ENCODE data around the gene EBLN1. TPM values are rescaled to one million over a fixed set of nuclear protein-coding genes. Genes with fewer than 3 reads are reported as not detected.

Gene EBLN1
- total RNA-seq, 2 donors from 2014 or later: not detected

- WGBS, 2 experiments (ENCODE audit: insufficient coverage in 1 of 2, insufficient read length in 1 of 2): 57 to 80% methylated on average over 1 to 4 of the region's 4 CpGs
- H3K27me3 ChIP-seq (ENCODE audit: control insufficient read depth, insufficient read depth, low read length, poor library complexity, severe bottlenecking): peaks cover 6% of the 10 kb centered on the region
- Mint-ChIP-seq H3K9me3 (peaks cover 8% of the 10 kb centered on the region), H3K27me3 (ENCODE audit: insufficient read depth) (peaks cover 63% of the 10 kb centered on the region), H3K4me1 (peaks cover 13% of the 10 kb centered on the region), H3K36me3 (ENCODE audit: low read depth) (no peaks in the 10 kb centered on the region), H3K27ac (no peak overlapping the region), H3K4me3 (no peak overlapping the region)
- H3K9me3 ChIP-seq (ENCODE audit: control insufficient read depth, low read length): peaks cover 15% of the 10 kb centered on the region
- TF ChIP-seq, protein P1, sequence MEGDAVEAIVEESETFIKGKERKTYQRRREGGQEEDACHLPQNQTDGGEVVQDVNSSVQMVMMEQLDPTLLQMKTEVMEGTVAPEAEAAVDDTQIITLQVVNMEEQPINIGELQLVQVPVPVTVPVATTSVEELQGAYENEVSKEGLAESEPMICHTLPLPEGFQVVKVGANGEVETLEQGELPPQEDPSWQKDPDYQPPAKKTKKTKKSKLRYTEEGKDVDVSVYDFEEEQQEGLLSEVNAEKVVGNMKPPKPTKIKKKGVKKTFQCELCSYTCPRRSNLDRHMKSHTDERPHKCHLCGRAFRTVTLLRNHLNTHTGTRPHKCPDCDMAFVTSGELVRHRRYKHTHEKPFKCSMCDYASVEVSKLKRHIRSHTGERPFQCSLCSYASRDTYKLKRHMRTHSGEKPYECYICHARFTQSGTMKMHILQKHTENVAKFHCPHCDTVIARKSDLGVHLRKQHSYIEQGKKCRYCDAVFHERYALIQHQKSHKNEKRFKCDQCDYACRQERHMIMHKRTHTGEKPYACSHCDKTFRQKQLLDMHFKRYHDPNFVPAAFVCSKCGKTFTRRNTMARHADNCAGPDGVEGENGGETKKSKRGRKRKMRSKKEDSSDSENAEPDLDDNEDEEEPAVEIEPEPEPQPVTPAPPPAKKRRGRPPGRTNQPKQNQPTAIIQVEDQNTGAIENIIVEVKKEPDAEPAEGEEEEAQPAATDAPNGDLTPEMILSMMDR (conservative IDR thresholded peaks at IDR 0.05): no peak
- no peaks in the 10 kb centered on the region for H3K36me3 ChIP-seq (ENCODE audit: control insufficient read depth, insufficient read depth, low read length)
- H3K27ac ChIP-seq (ENCODE audit: low read depth, low read length): no peak overlapping the region
- no peak overlapping the region for H3K4me3 ChIP-seq (ENCODE audit: low read length)
- no peak overlapping the region for H3K9ac ChIP-seq (ENCODE audit: extremely low read depth, low read length, poor library complexity, severe bottlenecking)
- H3K4me1 ChIP-seq (ENCODE audit: control insufficient read depth, insufficient read depth, low read length): no peaks in the 10 kb centered on the region
- no peak for DNase-seq
These were observed 25.5 kb upstream of the EBLN1 start for GRCh38 chr10:22243321-22243720.

- Mint-ChIP-seq H3K36me3 (ENCODE audit: low read depth) (no peaks in the 10 kb centered on the region), H3K4me3 (peak overlapping the region; percentile 71), H3K27me3 (ENCODE audit: insufficient read depth) (peaks cover 24% of the 10 kb centered on the region), H3K9me3 (no peaks in the 10 kb centered on the region), H3K4me1 (peaks cover 2% of the 10 kb centered on the region), H3K27ac (no peak overlapping the region)
- 100% methylated on average over 1 of the region's 1 CpG; no CpG with 5 or more reads in 1 of the 2 experiments for WGBS, 2 experiments (ENCODE audit: insufficient coverage in 1 of 2, insufficient read length in 1 of 2)
- DNase-seq: no peak
- Histone ChIP-seq H3K36me3 (ENCODE audit: control insufficient read depth, insufficient read depth, low read length) (no peaks in the 10 kb centered on the region), H3K27ac (ENCODE audit: low read depth, low read length) (no peak overlapping the region), H3K4me3 (ENCODE audit: low read length) (no peak overlapping the region), H3K9me3 (ENCODE audit: control insufficient read depth, low read length) (no peaks in the 10 kb centered on the region), H3K9ac (ENCODE audit: extremely low read depth, low read length, poor library complexity, severe bottlenecking) (no peak overlapping the region), H3K27me3 (ENCODE audit: control insufficient read depth, insufficient read depth, low read length, poor library complexity, severe bottlenecking) (no peaks in the 10 kb centered on the region), H3K4me1 (ENCODE audit: control insufficient read depth, insufficient read depth, low read length) (no peaks in the 10 kb centered on the region)
- TF ChIP-seq, protein P1 (conservative IDR thresholded peaks at IDR 0.05): no peak
These were observed 13.4 kb upstream of the EBLN1 start for GRCh38 chr10:22231260-22231659.

GRCh38 chr10:22230158-22230833 is 12.5 kb upstream of the EBLN1 start:
- Histone ChIP-seq H3K9ac (ENCODE audit: extremely low read depth, low read length, poor library complexity, severe bottlenecking) (peak overlapping the region; percentile 30), H3K27me3 (ENCODE audit: control insufficient read depth, insufficient read depth, low read length, poor library complexity, severe bottlenecking) (no peaks in the 10 kb centered on the region), H3K4me1 (ENCODE audit: control insufficient read depth, insufficient read depth, low read length) (no peaks in the 10 kb centered on the region), H3K9me3 (ENCODE audit: control insufficient read depth, low read length) (no peaks in the 10 kb centered on the region), H3K27ac (ENCODE audit: low read depth, low read length) (no peak overlapping the region), H3K4me3 (ENCODE audit: low read length) (peak overlapping the region; percentile 85), H3K36me3 (ENCODE audit: control insufficient read depth, insufficient read depth, low read length) (no peaks in the 10 kb centered on the region)
- no peaks in the 10 kb centered on the region for H3K36me3 Mint-ChIP-seq (ENCODE audit: low read depth)
- H3K9me3 Mint-ChIP-seq: no peaks in the 10 kb centered on the region
- H3K4me3 Mint-ChIP-seq: peak overlapping the region; percentile 71
- WGBS, 2 experiments (ENCODE audit: insufficient coverage in 1 of 2, insufficient read length in 1 of 2): 2 to 3% methylated on average over 18 to 20 of the region's 20 CpGs
- peaks cover 2% of the 10 kb centered on the region for H3K4me1 Mint-ChIP-seq
- H3K27me3 Mint-ChIP-seq (ENCODE audit: insufficient read depth): peaks cover 22% of the 10 kb centered on the region
- H3K27ac Mint-ChIP-seq: peak overlapping the region; percentile 56
- TF ChIP-seq, protein P1 (conservative IDR thresholded peaks at IDR 0.05): no peak
- DNase-seq: no peak
